Mesodermal cell (in vitro differentiated cells): ENCODE measurements around the gene SLC13A5.

Experiments used
- H3K27ac ChIP-seq: 2 replicates; pipeline ENCODE4 v1.7.0; 2013; ENCODE audit warnings: mild to moderate bottlenecking, low read depth, low read length, moderate library complexity; ENCODE audit not compliant: severe bottlenecking
- H3K36me3 ChIP-seq: 2 replicates; pipeline ENCODE4 v1.7.1; 2013; ENCODE audit warnings: mild to moderate bottlenecking, low read length, moderate library complexity; ENCODE audit not compliant: control insufficient read depth, insufficient read depth
- H3K4me1 ChIP-seq: one replicate; pipeline ENCODE4 v1.7.1; 2013; ENCODE audit warnings: mild to moderate bottlenecking, low read length; ENCODE audit not compliant: insufficient read depth, control insufficient read depth, poor library complexity, severe bottlenecking
- H3K4me3 ChIP-seq: 2 replicates; pipeline ENCODE4 v1.7.0; 2013; ENCODE audit warnings: low read length, control low read depth, mild to moderate bottlenecking; ENCODE audit not compliant: insufficient read depth, poor library complexity, severe bottlenecking; ENCODE audit errors: extremely low read depth
- H3K9me3 ChIP-seq: 2 replicates; pipeline ENCODE4 v1.7.1; 2013; ENCODE audit warnings: mild to moderate bottlenecking, low read length, moderate library complexity; ENCODE audit not compliant: control insufficient read depth
- WGBS, 2 experiments: methylation state at CpG; one replicate each; pipeline ENCODE4 v1.1.5; 2013; ENCODE audit warnings: missing lambda C conversion rate in 2 of 2; ENCODE audit not compliant: insufficient coverage in 2 of 2; 5-methylcytosine and 5-hydroxymethylcytosine counted together

Gene SLC13A5

DNA sequence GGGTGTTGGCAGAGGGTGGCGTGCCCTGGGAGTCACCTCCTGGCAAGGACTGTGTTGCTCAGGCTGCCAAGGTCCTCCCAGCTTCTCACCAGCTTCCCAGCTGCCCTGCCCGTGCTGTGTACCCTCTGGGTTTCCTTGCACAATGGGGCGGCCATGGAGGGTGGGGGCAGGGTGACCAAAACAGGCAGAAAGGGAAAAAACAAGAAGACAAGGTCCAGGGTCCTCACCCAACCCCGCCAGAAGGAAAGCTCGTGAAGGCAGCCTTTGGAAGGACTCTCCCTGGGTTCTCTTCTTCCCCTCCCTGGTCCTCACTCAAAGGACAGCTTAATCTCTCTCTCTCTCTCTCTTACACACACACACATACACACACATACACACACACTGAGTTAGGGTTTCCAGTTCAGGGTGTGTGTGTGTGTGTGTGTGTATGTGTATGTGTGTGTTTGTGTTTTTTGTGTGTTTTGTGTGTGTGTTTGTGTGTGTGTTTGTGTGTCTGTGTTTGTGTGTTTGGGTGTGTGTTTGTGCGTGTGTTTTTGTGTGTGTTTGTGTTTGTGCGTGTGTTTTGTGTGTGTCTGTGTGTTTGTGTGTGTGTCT lies 2.0 kb downstream of the SLC13A5 start:
- Histone ChIP-seq H3K9me3 (no peaks in the 10 kb centered on the region), H3K4me1 (no peaks in the 10 kb centered on the region), H3K36me3 (no peaks in the 10 kb centered on the region), H3K4me3 (no peak overlapping the region), H3K27ac (no peak overlapping the region)
- 83 to 87% methylated on average over 5 to 7 of the region's 7 CpGs for WGBS, 2 experiments

DNA sequence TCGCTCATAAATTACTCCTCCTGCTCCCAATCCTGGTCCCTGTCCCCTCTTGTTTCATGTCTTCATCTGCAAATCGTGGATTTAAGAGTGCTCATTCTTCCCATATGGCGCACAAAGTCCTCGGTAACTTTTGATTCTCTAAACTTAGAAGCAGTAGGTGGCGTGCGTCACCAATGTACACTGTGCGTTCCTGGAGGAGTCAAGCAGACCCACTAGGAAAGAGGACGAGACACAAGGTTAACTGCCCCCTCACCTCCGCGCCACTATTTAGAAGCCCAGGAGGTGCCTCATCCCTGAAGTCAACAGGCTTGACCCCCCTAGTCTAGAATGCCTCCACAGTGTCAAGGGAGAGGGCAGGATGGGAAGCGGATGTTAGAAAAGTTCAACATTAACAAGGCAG lies 2.9 kb downstream of the SLC13A5 start:
- H3K4me1 ChIP-seq = no peaks in the 10 kb centered on the region
- H3K27ac ChIP-seq = no peak overlapping the region
- H3K4me3 ChIP-seq = no peak overlapping the region
- no peaks in the 10 kb centered on the region for H3K36me3 ChIP-seq
- WGBS, 2 experiments = 90 to 95% methylated on average over 8 to 11 of the region's 11 CpGs
- no peaks in the 10 kb centered on the region for H3K9me3 ChIP-seq

- Histone ChIP-seq H3K36me3 (no peaks in the 10 kb centered on the region), H3K4me3 (no peak overlapping the region), H3K27ac (no peak overlapping the region), H3K9me3 (no peaks in the 10 kb centered on the region), H3K4me1 (no peaks in the 10 kb centered on the region)
- WGBS, 2 experiments = 87 to 97% methylated on average over 5 to 9 of the region's 12 CpGs
Observed at GRCh38 chr17:6708357-6708961, 4.7 kb downstream of the SLC13A5 start.

DNA sequence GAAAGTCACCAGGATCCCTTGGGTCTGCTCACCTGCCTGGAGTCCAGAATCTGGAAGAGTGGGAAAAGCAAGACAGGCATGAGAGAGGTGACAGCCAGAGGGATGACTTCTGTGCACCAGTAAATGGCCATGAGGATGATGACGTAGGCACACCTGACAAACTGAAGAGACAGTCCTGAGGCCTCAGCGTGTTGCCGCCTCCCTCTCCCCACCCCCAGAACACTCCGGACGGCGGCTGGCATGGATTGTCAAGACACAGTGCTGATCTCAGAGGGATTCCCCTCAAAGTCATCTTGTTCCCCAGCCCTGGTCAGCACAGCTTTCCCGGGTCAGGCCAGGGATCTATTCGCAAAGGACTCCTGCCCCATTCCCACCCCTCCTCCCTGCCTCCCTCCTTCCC lies 6.2 kb downstream of the SLC13A5 start:
- H3K36me3 ChIP-seq = no peaks in the 10 kb centered on the region
- no peaks in the 10 kb centered on the region for H3K9me3 ChIP-seq
- no peak overlapping the region for H3K27ac ChIP-seq
- H3K4me3 ChIP-seq = no peak overlapping the region
- H3K4me1 ChIP-seq = no peaks in the 10 kb centered on the region
- WGBS, 2 experiments = 83 to 87% methylated on average over 3 to 5 of the region's 8 CpGs

GRCh38 chr17:6706499-6706898 lies 6.7 kb downstream of the SLC13A5 start:
- no peaks in the 10 kb centered on the region for H3K36me3 ChIP-seq
- 87 to 94% methylated on average over 14 of the region's 14 CpGs for WGBS, 2 experiments
- no peaks in the 10 kb centered on the region for H3K9me3 ChIP-seq
- H3K4me1 ChIP-seq = no peaks in the 10 kb centered on the region
- H3K4me3 ChIP-seq = no peak overlapping the region
- no peak overlapping the region for H3K27ac ChIP-seq

DNA sequence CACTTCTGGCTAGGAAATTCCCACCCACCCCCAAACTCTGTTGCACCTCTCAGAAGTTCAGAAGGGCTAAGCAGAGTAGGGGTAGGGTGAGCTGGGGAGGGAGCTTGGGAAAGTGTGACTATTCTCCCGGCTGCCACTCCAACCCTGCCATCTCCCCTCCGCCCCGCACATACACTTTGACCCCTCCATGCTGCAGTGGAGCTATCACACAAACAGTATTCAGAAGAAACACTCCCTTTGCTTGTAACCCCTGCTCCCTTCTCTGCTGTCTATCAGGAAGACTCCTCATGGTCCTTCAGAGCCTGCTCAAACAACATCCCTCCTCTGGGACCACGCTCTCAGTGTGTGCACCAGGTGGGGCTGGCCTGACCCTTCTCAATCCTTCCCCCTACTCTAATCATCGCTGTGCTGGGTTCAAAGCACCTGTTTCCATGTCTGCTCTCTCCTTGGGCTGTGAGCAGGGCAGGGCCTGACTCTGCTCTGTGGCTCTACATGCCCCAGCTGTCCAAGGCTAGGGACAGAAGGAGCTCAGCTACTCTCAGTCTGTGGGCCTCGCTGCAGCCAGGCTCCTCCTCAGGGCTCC lies 8.6 kb downstream of the SLC13A5 start:
- no peak overlapping the region for H3K27ac ChIP-seq
- WGBS, 2 experiments = 76 to 86% methylated on average over 4 of the region's 6 CpGs
- H3K36me3 ChIP-seq = no peaks in the 10 kb centered on the region
- no peak overlapping the region for H3K4me3 ChIP-seq
- H3K9me3 ChIP-seq = no peaks in the 10 kb centered on the region
- peaks cover 6% of the 10 kb centered on the region for H3K4me1 ChIP-seq

DNA sequence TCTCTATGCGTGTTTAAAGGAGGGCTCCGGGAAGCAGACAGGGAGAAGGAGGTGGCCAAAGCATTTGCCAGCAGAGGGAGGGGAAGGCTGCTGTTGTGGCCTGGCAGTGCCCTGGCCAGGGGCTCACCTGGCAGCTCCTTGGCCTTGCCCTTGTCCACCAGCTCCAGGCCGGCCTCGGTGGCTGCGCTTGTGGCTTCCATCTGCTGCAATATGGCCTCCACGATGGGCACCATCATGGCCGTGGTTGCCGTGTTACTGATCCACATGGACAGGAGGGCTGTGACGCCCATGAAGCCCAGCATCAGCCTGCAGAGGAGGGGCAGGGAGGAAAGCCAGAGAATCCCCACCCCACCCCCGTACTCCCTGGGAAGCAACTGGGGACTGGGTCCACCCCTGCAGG lies 9.4 kb downstream of the SLC13A5 start:
- WGBS, 2 experiments = 92 to 95% methylated on average over 7 to 8 of the region's 10 CpGs
- H3K4me1 ChIP-seq = peaks cover 6% of the 10 kb centered on the region
- H3K9me3 ChIP-seq = no peaks in the 10 kb centered on the region
- H3K4me3 ChIP-seq = no peak overlapping the region
- no peak overlapping the region for H3K27ac ChIP-seq
- H3K36me3 ChIP-seq = no peaks in the 10 kb centered on the region

DNA sequence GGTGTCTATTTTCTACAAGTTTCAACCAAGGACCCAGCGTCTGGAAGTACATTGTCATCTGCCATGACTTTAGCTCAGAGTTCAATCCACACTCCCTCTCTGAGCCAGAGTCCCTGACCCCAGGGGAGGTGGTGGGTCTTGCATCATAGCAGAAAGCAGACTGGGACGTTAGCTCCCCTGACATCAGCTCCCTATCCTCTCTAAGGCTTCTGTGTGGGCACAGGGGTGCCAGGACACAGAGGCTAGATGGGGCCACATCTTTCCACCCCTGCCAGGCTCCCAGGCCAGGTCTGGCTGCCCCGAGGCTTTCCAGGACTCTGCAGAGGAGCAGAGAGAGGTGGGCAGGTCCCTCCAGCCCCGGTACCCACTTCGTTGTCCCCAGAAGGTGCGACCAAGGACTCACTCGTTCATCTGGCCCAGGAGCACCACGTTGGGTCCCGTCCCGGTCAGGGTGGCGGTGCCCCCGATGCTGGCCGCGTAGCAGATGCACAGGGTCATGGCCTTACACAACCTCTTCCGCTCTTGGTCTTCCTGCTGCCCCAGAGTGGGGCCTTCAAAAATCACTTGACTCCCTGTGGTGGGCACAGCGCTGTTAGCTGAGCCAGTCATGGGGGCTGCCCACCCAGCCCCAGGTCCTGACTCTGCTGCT lies 10.5 kb downstream of the SLC13A5 start:
- Histone ChIP-seq H3K27ac (no peak overlapping the region), H3K9me3 (no peaks in the 10 kb centered on the region), H3K36me3 (no peaks in the 10 kb centered on the region), H3K4me3 (no peak overlapping the region), H3K4me1 (peaks cover 6% of the 10 kb centered on the region)
- 93 to 95% methylated on average over 15 to 16 of the region's 16 CpGs for WGBS, 2 experiments

DNA sequence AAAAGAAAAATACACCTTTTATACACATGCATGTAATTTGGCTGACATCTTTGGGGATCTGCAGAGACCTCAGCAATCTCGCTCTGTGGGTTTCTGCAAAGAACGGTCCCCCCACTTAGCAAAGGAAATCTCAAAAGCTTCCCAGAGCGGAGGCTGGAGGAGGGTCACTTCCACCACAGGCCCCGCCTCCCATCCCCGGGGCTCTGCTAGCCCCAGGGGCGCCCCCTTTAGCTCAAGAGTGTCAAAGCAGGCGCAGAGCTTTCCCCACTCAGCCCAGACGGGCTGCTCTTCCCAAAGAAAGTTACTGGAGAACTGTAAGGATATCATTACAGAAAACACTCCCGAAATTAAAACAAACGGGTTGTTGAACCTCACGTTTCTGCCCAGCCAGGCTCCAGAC lies 11.4 kb downstream of the SLC13A5 start:
- no peaks in the 10 kb centered on the region for H3K36me3 ChIP-seq
- H3K4me3 ChIP-seq = no peak overlapping the region
- H3K4me1 ChIP-seq = peaks cover 6% of the 10 kb centered on the region
- no peaks in the 10 kb centered on the region for H3K9me3 ChIP-seq
- 30 to 54% methylated on average over 2 to 5 of the region's 11 CpGs for WGBS, 2 experiments
- H3K27ac ChIP-seq = no peak overlapping the region

DNA sequence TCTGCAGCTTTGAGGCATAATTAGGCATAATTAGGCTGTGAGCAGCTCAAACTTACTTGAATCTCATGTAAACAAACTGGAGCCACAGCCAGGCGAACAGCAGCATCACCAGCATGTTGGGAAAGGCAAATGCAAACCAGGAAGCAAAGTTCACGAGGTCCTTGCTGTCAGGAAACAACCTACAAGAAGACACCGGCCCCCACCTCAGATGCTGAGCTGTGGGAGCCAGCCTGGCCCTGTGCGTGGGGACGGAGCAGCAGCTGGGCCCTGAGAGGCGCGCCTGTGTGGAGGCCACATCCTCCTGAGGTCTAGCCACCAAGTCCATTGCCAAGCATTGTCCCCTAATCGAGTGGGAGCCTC lies 12.2 kb downstream of the SLC13A5 start:
- 92 to 95% methylated on average over 4 to 5 of the region's 8 CpGs for WGBS, 2 experiments
- H3K4me3 ChIP-seq = no peak overlapping the region
- H3K36me3 ChIP-seq = no peaks in the 10 kb centered on the region
- H3K4me1 ChIP-seq = peaks cover 6% of the 10 kb centered on the region
- no peak overlapping the region for H3K27ac ChIP-seq
- H3K9me3 ChIP-seq = no peaks in the 10 kb centered on the region
